ENCODE results near the gene WNT3A.
A peak's percentile ranks its signal among the peaks of the same experiment; 100 is the strongest.

WNT3A gene

GRCh38 chr1:228104526-228105269, 97.9 kb downstream of the WNT3A start:
- no peak for DNase-seq

GRCh38 chr1:228105270-228105995, 98.6 kb downstream of the WNT3A start:
- no peak for DNase-seq

- no peak for DNase-seq
These were observed 99.4 kb downstream of the WNT3A start for GRCh38 chr1:228105996-228106799.

- no peak for DNase-seq
These were observed 99.9 kb downstream of the WNT3A start for GRCh38 chr1:228106800-228107054.

- DNase-seq = no peak
These were observed 100.8 kb downstream of the WNT3A start for GRCh38 chr1:228107636-228108035.

GRCh38 chr1:228108055-228108690, 101.4 kb downstream of the WNT3A start:
- DNase-seq = no peak

GRCh38 chr1:228108742-228109072, 101.9 kb downstream of the WNT3A start:
- no peak for DNase-seq

GRCh38 chr1:228109073-228109961, 102.5 kb downstream of the WNT3A start, which contains the start of gene MRPL55:
TSS of gene MRPL55 (minus strand) at chr1:228109299. CDS start at chr1:228108260, 1,039 bp downstream.
- DNase-seq = peak; percentile 96

GRCh38 chr1:228109962-228110488, 103.2 kb downstream of the WNT3A start:
- DNase-seq = no peak

- DNase-seq = no peak
These were observed 103.8 kb downstream of the WNT3A start for GRCh38 chr1:228110556-228110955.
